Mononuclear cell (primary cell): Measurements from ENCODE around the gene STK39. TPM values are rescaled to one million over a fixed set of nuclear protein-coding genes. Genes with fewer than 3 reads are reported as not detected.

Experiments
- H3K27me3 ChIP-seq: 2 replicates; pipeline ENCODE4 v1.6.0; 2011; ENCODE audit warnings: low read length, control low read depth; ENCODE audit not compliant: insufficient read depth
- H3K4me1 ChIP-seq: 2 replicates; pipeline ENCODE4 v1.5.1; 2011; ENCODE audit warnings: mild to moderate bottlenecking, low read length, control low read depth; ENCODE audit not compliant: insufficient read depth
- H3K4me3 ChIP-seq: 2 replicates; pipeline ENCODE4 v1.5.1; 2011; ENCODE audit warnings: mild to moderate bottlenecking, low read length, moderate library complexity
- H3K9me3 ChIP-seq: 2 replicates; pipeline ENCODE4 v1.5.1; 2011; ENCODE audit warnings: low read depth, mild to moderate bottlenecking, control low read depth, low read length
- total RNA-seq: library from RNA; depleted of rRNA; stranded (reverse); fragments of >200 nt; gene quantifications from one replicate; pipeline ENCODE4 v1.2.3, GENCODE V29; 2012

The STK39 gene
- total RNA-seq, 1 donor, result 12.6 TPM

DNA sequence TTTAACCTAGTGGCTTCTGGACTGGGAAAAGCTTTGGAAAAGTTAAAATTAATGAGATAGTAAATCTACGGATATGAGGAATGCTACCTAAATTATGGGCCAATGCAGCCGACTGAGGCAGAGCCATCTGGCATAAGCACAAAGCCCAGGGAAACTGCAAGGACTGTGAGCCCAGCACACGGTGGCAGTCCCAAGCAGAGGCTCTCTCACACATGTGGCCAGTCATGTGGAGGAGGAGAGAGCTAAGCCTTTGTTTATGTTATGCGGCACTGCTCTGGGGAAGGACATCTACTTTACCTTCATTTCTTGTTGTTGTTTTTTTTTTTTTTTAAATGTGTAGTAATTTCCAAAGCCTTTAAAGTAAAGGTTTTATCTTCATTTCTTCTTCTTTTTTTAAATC lies 267.0 kb downstream of the STK39 start:
- Histone ChIP-seq H3K27me3 (no peaks in the 10 kb centered on the region), H3K4me1 (no peaks in the 10 kb centered on the region), H3K9me3 (no peaks in the 10 kb centered on the region), H3K4me3 (no peak overlapping the region)

DNA sequence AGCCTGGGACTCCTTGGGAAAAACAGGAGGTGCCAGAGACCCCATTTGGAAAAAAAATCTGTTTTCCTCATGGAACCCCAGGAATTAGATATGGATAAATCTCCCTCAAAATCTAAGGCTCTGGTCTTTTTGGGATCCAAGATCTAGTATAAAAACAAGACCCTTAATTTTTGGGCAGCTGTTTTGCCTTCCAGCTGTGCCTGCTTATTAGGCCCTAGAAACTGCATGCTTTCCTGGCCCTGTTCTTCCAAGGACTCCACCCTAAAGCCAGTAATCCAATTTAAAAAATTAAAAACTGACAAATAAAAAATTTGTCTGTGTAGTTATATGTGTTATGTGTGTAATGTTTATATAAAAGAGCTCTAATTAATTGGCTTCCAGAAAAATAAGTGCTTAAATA lies 274.6 kb downstream of the STK39 start:
- Histone ChIP-seq H3K4me3 (no peak overlapping the region), H3K4me1 (no peaks in the 10 kb centered on the region), H3K9me3 (peaks cover 9% of the 10 kb centered on the region), H3K27me3 (no peaks in the 10 kb centered on the region)

DNA sequence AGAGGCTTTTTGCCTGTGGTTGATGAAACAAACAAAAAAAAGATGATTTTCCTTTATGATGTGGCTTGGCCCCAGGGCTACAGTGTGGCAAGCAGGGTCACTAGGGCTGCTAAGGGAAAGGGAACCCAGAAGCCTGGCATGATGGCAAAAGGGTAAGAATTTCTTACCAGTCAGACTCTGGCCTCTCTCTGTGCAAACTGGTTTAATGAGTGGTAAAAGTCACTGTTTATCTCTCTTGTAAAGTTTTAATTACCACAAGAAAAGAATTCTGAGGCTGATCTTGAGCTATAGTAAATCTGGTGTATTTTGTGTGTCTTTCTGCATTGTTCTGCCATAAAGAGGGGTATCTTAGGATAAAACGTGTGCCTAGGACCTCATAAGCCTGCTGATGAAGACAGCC lies 275.4 kb downstream of the STK39 start:
- H3K4me1 ChIP-seq, result no peaks in the 10 kb centered on the region
- no peak overlapping the region for H3K4me3 ChIP-seq
- H3K9me3 ChIP-seq, result peaks cover 9% of the 10 kb centered on the region
- no peaks in the 10 kb centered on the region for H3K27me3 ChIP-seq

DNA sequence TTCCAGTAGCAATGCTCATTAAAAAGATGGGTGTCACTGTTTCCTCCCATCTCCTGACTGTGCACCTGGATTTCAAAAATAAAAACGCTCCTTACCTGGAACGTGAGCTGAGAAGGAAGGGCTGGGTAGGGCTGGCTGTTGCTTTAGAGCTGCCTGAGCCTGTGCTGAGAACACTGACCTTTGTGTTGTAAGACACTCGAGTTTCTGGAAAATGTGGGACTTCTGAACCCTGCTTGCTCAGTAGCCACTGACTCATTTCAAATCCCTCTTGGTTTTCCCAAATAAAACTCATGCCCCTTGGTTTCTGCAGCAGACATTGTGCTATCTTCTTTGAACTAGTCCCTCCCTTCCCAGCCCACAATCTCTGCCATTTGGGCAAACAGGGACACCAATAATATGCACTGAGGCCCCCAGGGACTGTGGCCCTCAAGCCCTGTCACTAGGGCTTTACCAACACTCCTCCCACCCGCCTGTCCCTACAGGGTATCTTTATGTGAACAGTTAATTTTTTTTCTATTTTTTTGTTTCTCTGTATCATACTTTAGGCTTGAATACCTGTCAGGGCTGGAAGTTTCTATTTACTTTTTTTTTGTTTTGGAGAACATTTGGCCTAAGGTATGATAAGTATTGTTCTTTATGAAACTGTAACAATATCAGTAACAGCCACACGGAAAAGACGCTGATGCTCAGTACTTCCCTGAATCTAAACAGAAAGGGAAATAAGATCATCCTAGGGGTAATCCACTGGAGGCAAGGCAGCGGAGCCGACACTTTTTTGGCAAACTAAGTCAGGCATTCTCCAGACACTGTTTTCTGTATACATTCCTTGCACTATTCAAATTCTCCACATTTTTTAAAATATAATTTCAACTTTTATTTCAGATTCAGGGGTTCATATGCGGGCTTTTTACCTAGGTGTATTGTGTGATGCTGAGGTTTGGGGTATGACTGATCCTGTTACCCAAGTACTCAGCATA lies 280.2 kb downstream of the STK39 start:
- H3K9me3 ChIP-seq, result no peaks in the 10 kb centered on the region
- no peaks in the 10 kb centered on the region for H3K27me3 ChIP-seq
- H3K4me3 ChIP-seq, result no peak overlapping the region
- no peaks in the 10 kb centered on the region for H3K4me1 ChIP-seq

DNA sequence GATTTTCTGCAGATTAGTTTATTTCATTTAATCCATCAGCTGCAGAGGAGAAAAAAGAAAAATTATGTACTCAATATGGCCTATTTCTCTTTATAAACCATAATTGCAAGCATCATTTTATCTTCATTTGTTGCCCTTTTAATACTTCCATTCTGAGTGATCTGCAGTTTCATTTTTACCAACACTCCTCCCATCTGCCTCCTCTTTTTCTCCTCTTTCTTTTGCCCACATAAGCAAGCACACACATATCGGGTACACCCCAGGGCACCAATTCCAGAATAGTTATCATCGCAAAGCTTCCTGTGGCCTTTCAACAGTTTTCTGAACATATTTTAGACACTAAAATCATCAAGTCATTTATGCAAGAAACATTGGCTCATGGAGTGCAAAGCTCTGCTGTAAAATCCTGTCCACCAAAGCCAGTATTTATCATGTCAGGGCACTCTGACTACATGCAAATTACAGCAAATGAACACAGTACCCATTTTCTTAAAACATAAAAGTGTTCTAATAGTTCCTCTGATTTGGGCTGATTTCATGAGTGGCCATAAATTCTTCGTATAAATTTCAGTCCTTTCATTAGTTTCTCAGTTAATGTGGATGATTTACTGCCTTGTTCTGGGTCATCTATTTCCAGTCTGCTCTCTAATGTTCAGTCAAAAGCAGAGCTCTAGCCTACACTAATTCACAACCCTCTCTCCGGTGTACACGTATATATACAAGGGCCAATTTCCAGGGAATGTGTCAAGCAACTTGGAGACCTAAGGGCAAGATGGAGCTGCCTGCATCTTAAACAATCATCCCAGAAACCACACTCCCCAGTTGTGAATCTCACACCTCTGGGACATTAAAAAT lies 281.3 kb downstream of the STK39 start:
- Histone ChIP-seq H3K4me3 (no peak overlapping the region), H3K27me3 (no peaks in the 10 kb centered on the region), H3K4me1 (no peaks in the 10 kb centered on the region), H3K9me3 (no peaks in the 10 kb centered on the region)

DNA sequence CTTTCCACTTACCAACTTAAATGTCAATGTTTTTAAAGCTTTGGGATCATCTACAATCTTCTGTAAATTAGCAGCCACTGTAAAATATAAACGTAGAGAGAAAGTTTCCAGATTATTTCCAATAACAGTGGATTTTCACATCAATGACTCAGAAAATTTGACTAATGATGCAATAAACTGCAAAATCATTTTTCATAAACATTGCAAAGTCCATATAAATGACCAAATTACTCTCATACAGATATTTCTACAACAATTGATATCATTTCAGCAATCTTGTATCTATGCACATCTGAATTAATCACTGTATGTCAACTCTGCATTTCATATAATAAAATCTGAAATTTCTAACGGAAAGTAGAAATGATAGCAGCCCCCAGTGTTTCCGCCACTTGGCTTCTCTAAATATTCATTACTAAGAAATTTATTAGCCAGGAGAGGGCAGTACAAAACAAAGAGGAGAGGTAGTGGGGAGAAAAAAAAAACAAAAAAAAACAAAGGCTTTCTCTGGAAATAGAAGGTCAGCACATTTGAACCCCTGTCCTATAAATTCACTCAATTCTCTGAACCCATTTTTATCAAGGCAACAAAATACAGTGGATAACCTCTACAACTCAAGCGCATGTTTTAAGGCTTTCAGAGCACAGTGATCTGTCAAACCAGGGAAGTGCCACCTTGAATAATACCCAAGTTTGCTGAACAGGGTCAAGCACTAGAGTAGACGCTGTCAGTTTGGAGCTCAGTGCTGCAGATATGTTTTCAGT lies 282.6 kb downstream of the STK39 start:
- Histone ChIP-seq H3K27me3 (no peaks in the 10 kb centered on the region), H3K4me3 (no peak overlapping the region), H3K4me1 (no peaks in the 10 kb centered on the region), H3K9me3 (no peaks in the 10 kb centered on the region)

DNA sequence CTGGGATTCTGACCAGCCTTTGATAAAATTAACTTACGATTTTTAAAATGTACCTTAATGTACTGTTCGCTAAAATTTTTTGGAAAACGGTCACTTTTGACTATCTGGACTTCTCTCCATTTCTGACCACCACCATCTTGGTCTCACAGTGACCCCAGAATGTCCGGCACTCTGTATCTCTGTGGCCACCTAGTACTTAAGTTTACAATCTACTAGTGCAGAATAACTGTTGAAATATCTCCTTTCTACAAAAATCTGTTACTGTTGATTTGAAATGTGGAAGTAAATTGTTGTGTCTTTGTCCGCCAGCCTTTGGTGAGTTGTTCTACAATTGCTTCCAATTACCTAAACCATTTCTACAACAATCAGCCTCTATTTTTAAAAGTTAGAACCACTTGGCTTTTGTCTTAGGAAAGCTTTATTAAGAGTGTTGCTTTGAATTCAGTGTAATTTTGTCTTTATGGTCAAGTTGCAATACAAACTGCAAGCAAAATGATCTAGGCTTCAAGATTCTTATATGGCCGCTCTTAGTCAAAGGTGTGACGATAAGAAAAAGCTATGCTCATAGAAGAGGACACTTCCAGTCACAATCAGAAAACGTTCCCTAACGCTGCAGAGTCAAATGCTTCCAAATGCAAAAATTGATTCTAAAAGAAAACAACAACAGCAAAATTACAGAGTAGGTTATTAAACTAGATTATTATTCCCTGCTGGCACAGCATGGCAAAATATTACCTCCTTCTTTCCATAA lies 283.3 kb downstream of the STK39 start:
- Histone ChIP-seq H3K4me1 (no peaks in the 10 kb centered on the region), H3K27me3 (no peaks in the 10 kb centered on the region), H3K4me3 (no peak overlapping the region), H3K9me3 (no peaks in the 10 kb centered on the region)

DNA sequence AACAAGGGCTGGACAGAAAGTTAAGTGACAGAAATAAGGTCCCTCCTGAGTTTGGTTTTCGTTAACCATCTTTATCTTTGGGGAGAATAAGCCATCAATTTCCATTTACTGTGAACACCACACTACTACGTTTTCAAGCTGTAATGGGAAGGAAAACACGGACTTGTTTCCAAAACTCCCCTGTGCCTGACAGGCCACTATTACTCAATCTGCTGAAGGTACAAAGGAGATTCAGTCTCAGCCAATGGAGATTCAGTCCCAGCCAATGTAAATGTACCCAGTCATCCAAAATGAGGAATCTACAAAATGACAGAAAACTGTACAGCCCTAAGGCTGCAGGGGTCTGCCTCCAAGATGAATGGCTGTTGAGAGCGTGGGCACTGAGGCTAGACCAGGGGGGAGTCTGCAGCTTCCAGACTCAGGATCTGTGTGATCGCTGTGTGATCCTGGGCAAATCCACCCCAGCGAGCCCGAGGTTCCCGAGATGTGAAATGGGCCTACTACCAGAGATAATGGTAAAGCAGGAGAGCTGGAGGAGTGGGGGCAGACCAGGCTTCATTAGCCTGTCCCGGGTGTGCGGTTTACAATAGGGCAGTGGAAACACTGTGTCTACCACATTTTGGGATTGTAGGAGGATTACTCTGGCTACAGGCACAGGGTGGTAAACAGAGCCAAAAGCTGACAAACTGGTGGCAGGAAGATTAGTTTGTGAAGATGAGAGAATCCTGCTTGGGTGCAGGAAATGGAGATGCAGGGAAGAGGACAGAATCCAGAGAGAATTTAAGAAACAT lies 284.8 kb downstream of the STK39 start:
- Histone ChIP-seq H3K4me3 (no peak overlapping the region), H3K9me3 (no peaks in the 10 kb centered on the region), H3K4me1 (no peaks in the 10 kb centered on the region), H3K27me3 (no peaks in the 10 kb centered on the region)

DNA sequence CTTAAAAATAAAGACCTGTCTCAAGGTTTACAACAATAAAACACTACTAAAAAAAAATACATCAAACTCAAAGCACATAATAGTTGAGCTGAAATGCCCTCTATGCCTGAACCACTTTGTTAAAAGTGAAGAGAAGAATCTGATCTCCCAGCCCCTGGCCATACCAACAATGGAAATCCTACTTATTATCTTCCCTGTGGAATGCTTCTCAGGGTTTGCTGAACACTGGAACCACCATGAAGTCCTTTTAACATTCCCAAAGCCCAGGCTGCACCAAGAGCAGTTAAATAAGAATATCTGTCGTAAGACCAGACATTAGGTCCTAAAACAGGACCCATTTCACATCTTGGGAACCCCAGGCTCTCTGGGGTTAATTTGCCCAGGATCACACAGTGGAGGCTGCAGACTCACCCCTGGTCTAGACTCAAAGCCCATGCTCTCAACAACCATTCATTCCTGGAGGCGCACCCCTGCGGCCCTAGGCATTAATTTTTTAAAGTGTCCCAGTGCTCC lies 285.8 kb downstream of the STK39 start:
- Histone ChIP-seq H3K27me3 (no peaks in the 10 kb centered on the region), H3K4me3 (no peak overlapping the region), H3K9me3 (no peaks in the 10 kb centered on the region), H3K4me1 (no peaks in the 10 kb centered on the region)

DNA sequence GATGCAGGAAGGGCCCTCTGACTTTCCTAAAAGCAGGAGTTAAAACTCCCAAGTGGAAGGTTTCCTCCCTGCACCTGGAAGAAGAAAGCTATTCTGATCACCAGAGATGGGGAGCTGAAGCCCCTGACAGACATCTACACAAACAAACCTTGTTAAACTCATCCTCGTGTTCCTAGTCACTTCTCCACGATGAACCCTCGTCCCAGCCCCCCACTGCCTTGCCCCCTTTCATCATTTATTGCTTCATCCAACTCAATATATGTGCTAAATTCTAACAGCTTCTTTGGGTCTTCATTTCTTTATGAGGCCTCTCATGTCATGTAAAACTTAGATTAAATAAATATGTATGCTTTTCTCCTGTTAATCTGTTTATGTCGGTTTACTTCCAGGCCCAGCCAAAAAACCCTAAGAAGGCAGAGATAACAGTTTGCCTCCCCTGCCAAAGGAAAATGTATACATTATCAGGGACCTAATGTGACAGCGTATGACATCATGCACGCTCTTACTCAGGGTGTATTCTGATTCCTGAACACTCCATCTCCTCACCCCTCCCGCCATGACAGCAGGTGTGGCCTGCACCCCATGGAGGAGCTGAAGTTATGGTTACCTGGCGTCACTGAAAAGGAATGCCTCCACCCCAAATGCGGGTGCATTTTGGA lies 287.2 kb downstream of the STK39 start:
- no peaks in the 10 kb centered on the region for H3K27me3 ChIP-seq
- no peak overlapping the region for H3K4me3 ChIP-seq
- no peaks in the 10 kb centered on the region for H3K9me3 ChIP-seq
- no peaks in the 10 kb centered on the region for H3K4me1 ChIP-seq

DNA sequence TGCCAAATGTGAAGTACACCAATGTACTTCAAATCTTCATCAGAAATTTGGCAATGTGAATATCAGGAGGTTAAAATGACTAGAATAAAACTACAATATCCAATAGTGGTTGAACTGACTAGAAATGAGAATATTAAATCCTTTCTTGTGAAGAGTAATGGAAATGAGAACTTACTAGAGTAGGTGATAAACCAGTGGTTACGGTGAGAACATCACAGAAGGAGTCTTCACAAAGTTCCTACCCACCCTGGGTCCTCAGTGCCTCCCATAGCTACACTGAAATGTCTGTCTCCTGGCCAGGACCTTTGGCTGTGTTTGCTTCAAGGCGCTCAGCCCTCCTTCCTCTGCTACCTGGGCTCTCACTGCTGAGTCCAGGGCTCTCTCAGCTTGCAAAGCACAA lies 289.7 kb downstream of the STK39 start:
- no peaks in the 10 kb centered on the region for H3K9me3 ChIP-seq
- H3K4me1 ChIP-seq, result no peaks in the 10 kb centered on the region
- no peak overlapping the region for H3K4me3 ChIP-seq
- H3K27me3 ChIP-seq, result no peaks in the 10 kb centered on the region

DNA sequence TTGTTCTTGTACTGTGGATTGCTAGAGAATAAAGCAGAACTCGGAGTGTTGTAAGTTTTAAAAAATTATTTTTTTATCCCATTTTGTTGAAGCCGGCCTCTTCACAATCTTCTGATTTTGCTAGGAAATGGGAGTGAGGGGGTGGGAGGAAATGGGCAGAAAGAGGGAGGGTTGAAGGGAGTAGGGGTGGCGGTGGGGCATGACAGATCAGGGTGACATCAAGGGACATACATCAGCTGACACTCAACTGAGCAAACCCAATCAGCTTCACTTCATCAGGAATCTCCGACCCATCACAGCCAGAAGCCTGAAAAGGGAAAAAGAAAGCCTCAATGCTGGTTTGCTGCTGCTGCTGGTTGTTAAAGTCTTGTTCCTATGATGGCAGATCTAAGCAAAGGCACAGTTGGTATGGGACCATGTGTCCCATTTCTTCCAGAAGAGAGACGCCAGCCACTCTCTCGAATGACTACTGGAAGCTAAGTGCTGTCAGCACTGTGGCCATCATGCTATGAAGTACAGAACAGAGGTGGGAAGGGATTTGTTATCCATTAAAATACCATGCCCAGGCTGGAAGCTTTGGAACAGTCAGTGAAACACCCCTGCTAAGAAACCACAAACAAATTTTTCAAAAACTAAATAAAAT lies 292.0 kb downstream of the STK39 start:
- Histone ChIP-seq H3K27me3 (no peaks in the 10 kb centered on the region), H3K4me3 (no peak overlapping the region), H3K4me1 (no peaks in the 10 kb centered on the region), H3K9me3 (no peaks in the 10 kb centered on the region)

DNA sequence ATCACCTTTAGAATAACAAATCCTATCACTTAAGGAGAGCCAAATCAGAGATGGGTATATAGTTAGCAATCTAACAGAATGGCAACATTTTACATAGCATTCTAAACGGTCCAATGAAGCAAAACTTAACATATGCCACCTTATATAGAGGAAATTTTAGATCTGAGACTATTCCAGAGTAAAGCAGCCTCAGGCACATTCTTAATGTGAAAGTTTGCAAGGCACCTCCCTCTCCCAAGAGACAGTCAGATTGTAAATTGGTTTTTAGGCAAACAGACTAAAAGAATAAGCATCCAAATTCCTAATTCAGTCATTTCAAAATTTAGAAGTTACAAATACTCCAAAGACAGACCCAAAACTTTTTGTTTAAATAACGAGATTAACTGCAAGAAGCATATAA lies 292.9 kb downstream of the STK39 start:
- Histone ChIP-seq H3K9me3 (no peaks in the 10 kb centered on the region), H3K4me1 (no peaks in the 10 kb centered on the region), H3K4me3 (no peak overlapping the region), H3K27me3 (no peaks in the 10 kb centered on the region)
